B cell (primary cell): ENCODE measurements around the gene GOLGA8B. TPM values are rescaled to one million over a fixed set of nuclear protein-coding genes. Genes with fewer than 3 reads are reported as not detected.
A peak's percentile ranks its signal among the peaks of the same experiment; 100 is the strongest.

Source experiments
- ATAC-seq: fragments of 200-7000 bp; cut with Tn5 transposase; one replicate; pipeline ENCODE4 v1.10.0; 2021; ENCODE audit warnings: low read depth, mild to moderate bottlenecking, moderate number of reproducible peaks, moderate library complexity
- CTCF ChIA-PET: fragments of 350-600 bp; sonication (Branson Sonifier 250); formaldehyde crosslinking; loops from one replicate; lab custom pipeline; 2021; ENCODE audit warnings: antibody characterized with exemption, inconsistent platforms; lab: Charles Lee
- POLR2A ChIA-PET: fragments of 350-600 bp; sonication (Branson Sonifier 250); formaldehyde crosslinking; loops from one replicate; lab custom pipeline; 2021; ENCODE audit warnings: antibody characterized with exemption; lab: Charles Lee
- DNase-seq: peaks from one replicate; pipeline ENCODE4 v3.0.0; 2013
- H2AFZ ChIP-seq: 2 replicates; pipeline ENCODE4 v1.6.1; 2012; ENCODE audit warnings: mild to moderate bottlenecking, low read depth, low read length; ENCODE audit not compliant: insufficient read depth, poor library complexity, severe bottlenecking
- H3K27ac ChIP-seq, 2 donors: 1 replicate in 1 of 2; 2 replicates in 1 of 2; pipeline ENCODE4 v1.5.1; 2012 to 2013; ENCODE audit warnings: low read length in 2 of 2, mild to moderate bottlenecking in 2 of 2, moderate library complexity in 1 of 2
- H3K27me3 ChIP-seq, 4 experiments: fragments of 200-600 bp in 1 of 4; sonication (generic) in 1 of 4; replicated peaks in 1 of 4; 1 replicate in 2 of 4; 2 replicates in 2 of 4; pipeline versions ENCODE4 v1.6.1 to v1.7.0; 2013 to 2016; ENCODE audit warnings: low read length in 3 of 4, mild to moderate bottlenecking in 2 of 4, mixed read lengths in 1 of 4, moderate library complexity in 1 of 4; ENCODE audit not compliant: insufficient read depth in 4 of 4, control insufficient read depth in 3 of 4; ENCODE audit errors: control extremely low read depth in 1 of 4
- H3K36me3 ChIP-seq, 2 experiments: replicated peaks in 1 of 2; 1 replicate in 1 of 2; 2 replicates in 1 of 2; pipeline versions ENCODE4 v1.6.1 to v1.7.1; 2013; ENCODE audit warnings: low read length in 1 of 2; ENCODE audit not compliant: insufficient read depth in 2 of 2, control insufficient read depth in 1 of 2; ENCODE audit errors: control extremely low read depth in 1 of 2, extremely low read depth in 1 of 2
- H3K4me1 ChIP-seq, 2 donors: fragments of 200-600 bp in 1 of 2; sonication (generic) in 1 of 2; 1 replicate in 1 of 2; 2 replicates in 1 of 2; pipeline versions ENCODE4 v1.5.1 to v1.6.1; 2013 to 2017; ENCODE audit warnings: low read length in 2 of 2; ENCODE audit not compliant: control insufficient read depth in 2 of 2, insufficient read depth in 2 of 2
- H3K4me2 ChIP-seq: replicated peaks from 2 replicates; pipeline ENCODE3; 2012; ENCODE audit warnings: mild to moderate bottlenecking, low read depth, low read length; ENCODE audit not compliant: poor library complexity, severe bottlenecking
- H3K4me3 ChIP-seq, 5 experiments: fragments of 200-600 bp in 1 of 5; sonication (generic) in 1 of 5; 1 replicate in 3 of 5; 2 replicates in 2 of 5; pipeline versions ENCODE4 v1.5.1 to v1.7.0; 2011 to 2016; ENCODE audit warnings: low read length in 4 of 5, mild to moderate bottlenecking in 4 of 5, low read depth in 2 of 5, control low read depth in 1 of 5, moderate library complexity in 1 of 5; ENCODE audit not compliant: insufficient read depth in 1 of 5; ENCODE audit errors: control extremely low read depth in 1 of 5, extremely low read depth in 1 of 5
- H3K79me2 ChIP-seq: fragments of 200-600 bp; sonication (generic); one replicate; pipeline ENCODE4 v1.6.0; 2016; ENCODE audit warnings: low read length; ENCODE audit not compliant: control insufficient read depth, insufficient read depth
- H3K9ac ChIP-seq: fragments of 200-600 bp; sonication (generic); 2 replicates; pipeline ENCODE4 v1.6.1; 2017; ENCODE audit warnings: mild to moderate bottlenecking, low read length, moderate library complexity
- H3K9me3 ChIP-seq, 3 donors: one replicate each; pipeline versions ENCODE4 v1.6.1 to v1.7.1; 2013; ENCODE audit warnings: low read length in 2 of 3; ENCODE audit not compliant: control insufficient read depth in 2 of 3, insufficient read depth in 1 of 3; ENCODE audit errors: control extremely low read depth in 1 of 3
- H4K20me1 ChIP-seq: 2 replicates; pipeline ENCODE4 v1.6.0; 2012; ENCODE audit warnings: mild to moderate bottlenecking, low read length; ENCODE audit not compliant: insufficient read depth, control insufficient read depth, poor library complexity, severe bottlenecking
- H3K27ac Mint-ChIP-seq: one replicate; pipeline ENCODE4 v1.8.0; 2021; ENCODE audit warnings: mixed read lengths
- H3K27me3 Mint-ChIP-seq: one replicate; pipeline ENCODE4 v1.8.0; 2021; ENCODE audit warnings: mixed read lengths
- H3K4me1 Mint-ChIP-seq: one replicate; pipeline ENCODE4 v1.8.0; 2021; ENCODE audit warnings: mixed read lengths
- H3K4me3 Mint-ChIP-seq: one replicate; pipeline ENCODE4 v1.8.0; 2021; ENCODE audit warnings: mixed read lengths
- H3K9me3 Mint-ChIP-seq: one replicate; pipeline ENCODE4 v1.8.0; 2022; ENCODE audit warnings: mixed read lengths; ENCODE audit not compliant: insufficient read depth
- CTCF ChIP-seq: fragments of 200-600 bp; IDR thresholded peaks from one replicate; pipeline ENCODE4 v1.8.0; 2022; ENCODE audit warnings: antibody characterized with exemption, mild to moderate bottlenecking
- EZH2 ChIP-seq: IDR thresholded peaks from 2 replicates; pipeline ENCODE4 v1.6.1; 2012; ENCODE audit warnings: borderline replicate concordance, low read depth, mild to moderate bottlenecking, moderate library complexity, low read length; ENCODE audit not compliant: insufficient read depth, poor library complexity, severe bottlenecking
- WGBS: methylation state at CpG from one replicate; pipeline ENCODE4 v1.1.5; 2013; ENCODE audit warnings: missing lambda C conversion rate; ENCODE audit not compliant: insufficient coverage; 5-methylcytosine and 5-hydroxymethylcytosine counted together
- intact Hi-C: fragments of 100-400 bp; cut with micrococcal nuclease; formaldehyde crosslinking; loops from one replicate; pipeline ENCODE4 v1.10.0; 2022
- polyA plus RNA-seq: library from polyadenylated mRNA; depleted of rRNA; stranded (reverse); fragments of >200 nt; gene quantifications from 2 replicates; pipeline ENCODE4 v1.2.3, GENCODE V29; 2012
- total RNA-seq, 2 donors: library from RNA; stranded (reverse); fragments of 120-200 nt in 1 of 2; gene quantifications; 1 replicate in 1 of 2; 2 replicates in 1 of 2; pipeline versions ENCODE4 v1.2.3 to v1.2.4, GENCODE V29; 2013 to 2022

GOLGA8B gene
- total and polyA plus RNA-seq, 2 donors (not counting 1 experiment from before 2014, with no cell fraction given) = 77.1 to 200 TPM

GRCh38 chr15:34610354-34610753, 26.9 kb upstream of the GOLGA8B start:
- DNase-seq (no peak), ATAC-seq (no peak)
- H3K9me3 ChIP-seq = no peaks in the 10 kb centered on the region
- no peak overlapping the region for H3K4me2 ChIP-seq
- no peak overlapping the region for H3K9ac ChIP-seq
- H3K4me1 ChIP-seq = peaks cover 4% of the 10 kb centered on the region in 2 donors
- peaks cover 0 to 12% (median 5%) of the 10 kb centered on the region in 4 experiments for H3K27me3 ChIP-seq
- H3K36me3 ChIP-seq = no peaks in the 10 kb centered on the region
- H3K9me3 Mint-ChIP-seq = no peaks in the 10 kb centered on the region
- TF ChIP-seq EZH2 = no peak
- no peak for TF ChIP-seq CTCF
- H2AFZ ChIP-seq = no peak overlapping the region
- H3K27me3 Mint-ChIP-seq = peaks cover 41% of the 10 kb centered on the region
- no peak overlapping the region for H3K27ac Mint-ChIP-seq
- H3K79me2 ChIP-seq = no peaks in the 10 kb centered on the region
- no peak overlapping the region for H3K4me3 Mint-ChIP-seq
- POLR2A ChIA-PET = no interaction called here
- intact Hi-C loops = no loop called here
- CTCF ChIA-PET = interaction anchor here (1.5 to 1.9 kb wide), 2 partner anchors 11 to 23 kb away, joined by 4 to 5 read pairs; no protein-coding TSS in a partner anchor
- H4K20me1 ChIP-seq = no peaks in the 10 kb centered on the region
- H3K27ac ChIP-seq = no peak overlapping the region
- H3K4me3 ChIP-seq = no peak overlapping the region
- H3K4me1 Mint-ChIP-seq = peaks cover 8% of the 10 kb centered on the region

GRCh38 chr15:34609102-34610057, 25.9 kb upstream of the GOLGA8B start:
- no peak overlapping the region for H3K4me3 ChIP-seq
- peak overlapping the region; percentile 19 for H3K4me2 ChIP-seq
- no peak overlapping the region for H3K4me3 Mint-ChIP-seq
- H3K4me1 Mint-ChIP-seq = peaks cover 8% of the 10 kb centered on the region
- peak; percentile 5 for DNase-seq
- H3K4me1 ChIP-seq = peaks cover 4% of the 10 kb centered on the region in 2 donors
- no peak overlapping the region for H3K9ac ChIP-seq
- no peak for ATAC-seq
- WGBS = 67% methylated on average over 3 of the region's 12 CpGs
- POLR2A ChIA-PET = no interaction called here
- no peaks in the 10 kb centered on the region for H3K9me3 Mint-ChIP-seq
- H3K27me3 ChIP-seq = peaks cover 0 to 12% (median 7%) of the 10 kb centered on the region in 4 experiments
- intact Hi-C loops = no loop called here
- TF ChIP-seq CTCF (no peak), EZH2 (no peak)
- no peak overlapping the region for H3K27ac Mint-ChIP-seq
- no peaks in the 10 kb centered on the region for H3K36me3 ChIP-seq
- no peaks in the 10 kb centered on the region for H3K79me2 ChIP-seq
- peak overlapping the region; percentile 66 for H2AFZ ChIP-seq
- no peaks in the 10 kb centered on the region for H4K20me1 ChIP-seq
- H3K27ac ChIP-seq = no peak overlapping the region
- CTCF ChIA-PET = interaction anchor here (1.9 kb wide), 1 partner anchor 12 kb away, joined by 5 read pairs; no protein-coding TSS in a partner anchor
- no peaks in the 10 kb centered on the region for H3K9me3 ChIP-seq
- peaks cover 45% of the 10 kb centered on the region for H3K27me3 Mint-ChIP-seq
